HCT116 (cell line): ENCODE results near the gene TBL1X. TPM values are rescaled to one million over a fixed set of nuclear protein-coding genes. Genes with fewer than 3 reads are reported as not detected.

Experiments used
- ATAC-seq: fragments of 200-7000 bp; cut with Tn5 transposase; 2 replicates; pipeline ENCODE4 v1.9.1; 2020; ENCODE audit warnings: mild to moderate bottlenecking, moderate library complexity
- BruUV-seq: library from RNA; stranded (reverse); fragments of 400-500 nt; replicated peaks from 2 replicates; lab custom pipeline; 2021; lab: Mats Ljungman, UMichigan
- CTCF ChIA-PET: fragments of 300-600 bp; sonication (Branson Sonifier 250); formaldehyde crosslinking; loops from one replicate; lab custom pipeline; 2021; ENCODE audit warnings: antibody characterized with exemption; lab: Charles Lee
- POLR2A ChIA-PET: fragments of 300-600, 350-600 bp; sonication (Branson Sonifier 250); formaldehyde crosslinking; loops from one replicate; lab custom pipeline; 2021; ENCODE audit warnings: antibody characterized with exemption; lab: Charles Lee
- RAD21 ChIA-PET, 2 experiments: fragments of 300-600 bp; sonication (Branson Sonifier 250); formaldehyde crosslinking; loops; one replicate each; lab custom pipeline; 2023; ENCODE audit warnings: low total read pairs in 2 of 2; ENCODE audit not compliant: uncharacterized antibody in 2 of 2, unreplicated experiment in 2 of 2, low non-redundant PET in 1 of 2; lab: Charles Lee
- DNase-seq: peaks from one replicate; pipeline ENCODE4 v3.0.0-alpha.2; 2010; ENCODE audit warnings: low read depth, low spot score
- H2AFZ ChIP-seq: fragments of 200-600 bp; shearing (Covaris generic), sonication (generic); 2 replicates; pipeline ENCODE4 v1.6.1; 2017; ENCODE audit warnings: low read depth, mixed run types, mixed read lengths, antibody characterized with exemption, low read length; ENCODE audit not compliant: poor library complexity, severe bottlenecking
- H3K27ac ChIP-seq: 2 replicates; pipeline ENCODE4 v1.5.1; 2012; ENCODE audit warnings: low read depth, low read length
- H3K27me3 ChIP-seq: fragments of 200-600 bp; sonication (generic); 2 replicates; pipeline ENCODE4 v1.6.1; 2016; ENCODE audit warnings: mixed run types, low read length, mixed read lengths; ENCODE audit not compliant: insufficient read depth
- H3K36me3 ChIP-seq, 2 experiments: fragments of 200-500 bp in 1 of 2; fragments of 200-600 bp in 1 of 2; sonication (Bioruptor generic) in 1 of 2; sonication (generic) in 1 of 2; 2 replicates each; pipeline versions ENCODE4 v1.5.1 to v1.6.1; 2014 to 2016; ENCODE audit warnings: low read length in 2 of 2, inconsistent platforms in 1 of 2, mixed read lengths in 1 of 2, mixed run types in 1 of 2; ENCODE audit not compliant: insufficient read depth in 2 of 2, control insufficient read depth in 1 of 2
- H3K4me1 ChIP-seq, 2 experiments: fragments of 200-600 bp in 1 of 2; sonication (generic) in 1 of 2; 2 replicates each; pipeline versions ENCODE4 v1.5.1 to v1.6.1; 2012 to 2017; ENCODE audit warnings: low read length in 2 of 2, inconsistent platforms in 1 of 2, mild to moderate bottlenecking in 1 of 2, mixed read lengths in 1 of 2, mixed run types in 1 of 2, moderate library complexity in 1 of 2; ENCODE audit not compliant: insufficient read depth in 2 of 2, control insufficient read depth in 1 of 2
- H3K4me2 ChIP-seq: fragments of 200-600 bp; sonication (generic); 2 replicates; pipeline ENCODE4 v1.6.1; 2017; ENCODE audit warnings: mixed run types, low read length, mixed read lengths
- H3K4me3 ChIP-seq, 2 experiments: fragments of 200-600 bp in 1 of 2; sonication (generic) in 1 of 2; replicated peaks in 1 of 2; 2 replicates each; pipeline ENCODE4 v1.5.1; 2011 to 2016; ENCODE audit warnings: low read length in 2 of 2, control low read depth in 1 of 2, low read depth in 1 of 2, mild to moderate bottlenecking in 1 of 2, mixed read lengths in 1 of 2, mixed run types in 1 of 2
- H3K79me2 ChIP-seq: fragments of 200-600 bp; sonication (generic); 2 replicates; pipeline ENCODE4 v1.6.1; 2017; ENCODE audit warnings: mild to moderate bottlenecking, mixed run types, low read length, moderate library complexity, mixed read lengths; ENCODE audit not compliant: insufficient read depth
- H3K9ac ChIP-seq: fragments of 200-600 bp; sonication (generic); 2 replicates; pipeline ENCODE4 v1.6.1; 2016; ENCODE audit warnings: low read length, mixed read lengths
- H3K9me2 ChIP-seq: fragments of 200-600 bp; sonication (generic), shearing (Covaris generic); 2 replicates; pipeline ENCODE4 v1.6.1; 2017; ENCODE audit warnings: mixed run types, mild to moderate bottlenecking, moderate library complexity; ENCODE audit not compliant: insufficient read depth
- H3K9me3 ChIP-seq, 2 experiments: fragments of 200-500 bp in 1 of 2; fragments of 200-600 bp in 1 of 2; sonication (Bioruptor generic) in 1 of 2; sonication (generic) in 1 of 2; 2 replicates each; pipeline ENCODE4 v1.6.1; 2014 to 2017; ENCODE audit warnings: low read length in 2 of 2, mixed read lengths in 2 of 2, inconsistent platforms in 1 of 2, low read depth in 1 of 2, mild to moderate bottlenecking in 1 of 2, mixed run types in 1 of 2, moderate library complexity in 1 of 2; ENCODE audit not compliant: control insufficient read depth in 1 of 2, insufficient read depth in 1 of 2
- H4K20me1 ChIP-seq: fragments of 200-600 bp; sonication (generic), shearing (Covaris generic); 2 replicates; pipeline ENCODE4 v1.6.1; 2017; ENCODE audit warnings: mixed run types, mild to moderate bottlenecking, moderate library complexity; ENCODE audit not compliant: insufficient read depth
- EZH2 ChIP-seq: fragments of 200-600 bp; sonication (generic); IDR thresholded peaks from 2 replicates; pipeline ENCODE4 v1.6.1; 2017; ENCODE audit warnings: antibody characterized with exemption, mixed run types
- JUND ChIP-seq: IDR thresholded peaks from 2 replicates; pipeline ENCODE4 v1.6.1; 2012
- POLR2AphosphoS5 ChIP-seq: IDR thresholded peaks from 2 replicates; pipeline ENCODE4 v1.6.1; 2011; ENCODE audit warnings: mild to moderate bottlenecking, low read depth, low read length, moderate library complexity
- REST ChIP-seq: IDR thresholded peaks from 2 replicates; pipeline ENCODE4 v1.6.1; 2012; ENCODE audit warnings: low read depth
- YY1 ChIP-seq: IDR thresholded peaks from 2 replicates; pipeline ENCODE4 v1.6.1; 2011; ENCODE audit warnings: low read length, low read depth, moderate library complexity, mild to moderate bottlenecking; ENCODE audit not compliant: insufficient replicate concordance; ENCODE audit errors: extremely low read depth
- ZFX ChIP-seq: fragments of 450-650 bp; IDR thresholded peaks from 2 replicates; pipeline ENCODE4 v1.6.1; 2017
- intact Hi-C: fragments of 100-400 bp; cut with micrococcal nuclease; formaldehyde crosslinking; loops from 2 replicates; pipeline ENCODE4 v1.10.0; 2022
- total RNA-seq: library from RNA; stranded (reverse); gene quantifications from one replicate; pipeline ENCODE4 v1.2.1, GENCODE V29; 2021; ENCODE audit not compliant: unreplicated experiment
- TF ChIP-seq, protein P1 (sequence below): IDR thresholded peaks from 2 replicates; pipeline ENCODE4 v1.6.1; 2012
- TF ChIP-seq, protein P2 (sequence below): IDR thresholded peaks from 2 replicates; pipeline ENCODE4 v1.6.1; 2011; ENCODE audit warnings: mild to moderate bottlenecking, low read length, moderate library complexity; ENCODE audit not compliant: insufficient replicate concordance; ENCODE audit errors: extremely low read depth

The TBL1X gene
- total RNA-seq, 1 experiment from 2014 or later, result 37.8 TPM

DNA sequence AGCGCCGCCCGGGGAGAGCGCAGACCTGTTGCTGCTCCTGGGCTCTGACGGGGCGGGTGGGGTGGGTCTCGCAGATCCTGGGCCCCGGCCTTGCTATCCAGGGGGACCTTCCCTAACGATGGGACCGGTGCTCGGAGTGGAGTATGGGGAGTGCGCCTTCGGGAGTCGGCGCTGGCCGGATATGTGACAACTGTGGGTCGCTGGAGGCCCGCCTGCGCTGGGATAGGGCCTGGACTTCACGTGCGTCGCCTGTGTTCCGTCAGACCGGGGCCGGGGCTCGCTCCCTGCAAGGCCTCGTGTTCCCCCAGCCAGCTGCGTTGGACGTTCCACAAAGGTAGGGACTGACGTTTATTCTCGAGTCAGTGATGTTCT, 1.3 kb downstream of the TBL1X start:
- peak overlapping the region; percentile 76 for H3K4me2 ChIP-seq
- H3K27ac ChIP-seq, result peak overlapping the region; percentile 78; the same call in 1 of the 2 replicates
- POLR2A ChIA-PET, result no interaction called here
- peak overlapping the region; percentile 52 to 63 for H3K4me3 ChIP-seq
- intact Hi-C loops, result no loop called here
- H4K20me1 ChIP-seq, result no peaks in the 10 kb centered on the region
- no peaks in the 10 kb centered on the region for H3K9me2 ChIP-seq
- DNase-seq (no peak), ATAC-seq (peak; percentile 20; the same call in 1 of the 2 replicates)
- H3K36me3 ChIP-seq, result no peaks in the 10 kb centered on the region
- peaks cover 31% of the 10 kb centered on the region for H3K79me2 ChIP-seq
- TF ChIP-seq JUND, result no peak
- no peak for TF ChIP-seq EZH2
- TF ChIP-seq YY1, result no peak
- TF ChIP-seq, protein P1, sequence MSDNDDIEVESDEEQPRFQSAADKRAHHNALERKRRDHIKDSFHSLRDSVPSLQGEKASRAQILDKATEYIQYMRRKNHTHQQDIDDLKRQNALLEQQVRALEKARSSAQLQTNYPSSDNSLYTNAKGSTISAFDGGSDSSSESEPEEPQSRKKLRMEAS, result no peak
- no peak for TF ChIP-seq POLR2AphosphoS5
- TF ChIP-seq, protein P2, sequence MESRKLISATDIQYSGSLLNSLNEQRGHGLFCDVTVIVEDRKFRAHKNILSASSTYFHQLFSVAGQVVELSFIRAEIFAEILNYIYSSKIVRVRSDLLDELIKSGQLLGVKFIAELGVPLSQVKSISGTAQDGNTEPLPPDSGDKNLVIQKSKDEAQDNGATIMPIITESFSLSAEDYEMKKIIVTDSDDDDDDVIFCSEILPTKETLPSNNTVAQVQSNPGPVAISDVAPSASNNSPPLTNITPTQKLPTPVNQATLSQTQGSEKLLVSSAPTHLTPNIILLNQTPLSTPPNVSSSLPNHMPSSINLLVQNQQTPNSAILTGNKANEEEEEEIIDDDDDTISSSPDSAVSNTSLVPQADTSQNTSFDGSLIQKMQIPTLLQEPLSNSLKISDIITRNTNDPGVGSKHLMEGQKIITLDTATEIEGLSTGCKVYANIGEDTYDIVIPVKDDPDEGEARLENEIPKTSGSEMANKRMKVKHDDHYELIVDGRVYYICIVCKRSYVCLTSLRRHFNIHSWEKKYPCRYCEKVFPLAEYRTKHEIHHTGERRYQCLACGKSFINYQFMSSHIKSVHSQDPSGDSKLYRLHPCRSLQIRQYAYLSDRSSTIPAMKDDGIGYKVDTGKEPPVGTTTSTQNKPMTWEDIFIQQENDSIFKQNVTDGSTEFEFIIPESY, result no peak
- no peak for TF ChIP-seq REST
- peak; percentile 16; the same call in 1 of the 2 replicates for TF ChIP-seq ZFX
- CTCF ChIA-PET, result no interaction called here
- RAD21 ChIA-PET, result interaction anchor here in 1 of 2 experiments (0.6 kb wide), 1 partner anchor 233 kb away, joined by 3 read pairs; no protein-coding TSS in a partner anchor
- BruUV-seq, result no TSS peak
- H3K4me1 ChIP-seq, result peaks cover 2 to 33% of the 10 kb centered on the region in 2 experiments; a peak in 3 of 4 replicates
- no peaks in the 10 kb centered on the region for H3K27me3 ChIP-seq
- no peaks in the 10 kb centered on the region for H3K9me3 ChIP-seq
- no peak overlapping the region for H2AFZ ChIP-seq
- H3K9ac ChIP-seq, result peak overlapping the region; percentile 70
